Fibroblast of skin of back (primary cell): Measurements from ENCODE around the gene PRRG2. TPM values are rescaled to one million over a fixed set of nuclear protein-coding genes. Genes with fewer than 3 reads are reported as not detected.

Experiments
- DNase-seq: peaks from one replicate; pipeline ENCODE4 v3.0.0-alpha.2; 2013
- polyA plus RNA-seq, 2 experiments: library from polyadenylated mRNA; unstranded; fragments of 120-200 nt; gene quantifications; one replicate each; pipeline ENCODE4 v1.2.1, GENCODE V29; 2013; ENCODE audit not compliant: insufficient read length in 2 of 2

PRRG2 gene
- 0.25 TPM for polyA plus RNA-seq (2013, experiment 1 of 2; ENCODE audit: insufficient read length)
- polyA plus RNA-seq (2013, experiment 2 of 2; ENCODE audit: insufficient read length), result 0.14 TPM

DNA sequence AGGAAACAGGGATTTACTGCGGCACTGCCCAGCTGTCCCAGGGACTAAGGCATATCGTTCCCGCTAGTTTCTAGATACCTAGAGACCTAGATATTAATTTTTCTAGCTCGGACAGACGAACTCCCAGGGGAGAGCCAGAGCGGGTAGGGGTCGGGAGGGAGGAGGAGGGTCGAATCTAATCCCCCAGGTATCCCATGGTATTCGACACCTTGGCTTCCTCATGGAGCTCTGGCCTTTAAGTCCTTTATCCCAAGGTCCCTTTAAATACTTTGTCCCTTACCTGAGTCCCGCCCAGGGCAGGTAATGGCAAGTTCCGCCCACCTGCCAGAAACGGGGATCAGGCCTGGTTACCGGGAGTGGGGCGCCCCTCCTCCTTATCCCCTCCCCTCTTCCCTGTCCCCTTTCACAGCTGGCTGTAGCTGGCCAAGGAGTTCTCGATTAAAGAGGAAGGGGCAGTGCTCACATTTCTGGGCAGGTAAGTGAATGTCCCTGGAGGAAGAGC lies at the start of gene PRRG2:
PRRG2 (plus strand) TSS at position 310 of the 502 bp plus-strand sequence. CDS start 1,904 bp downstream, outside the sequence.
- DNase-seq, result no peak

DNA sequence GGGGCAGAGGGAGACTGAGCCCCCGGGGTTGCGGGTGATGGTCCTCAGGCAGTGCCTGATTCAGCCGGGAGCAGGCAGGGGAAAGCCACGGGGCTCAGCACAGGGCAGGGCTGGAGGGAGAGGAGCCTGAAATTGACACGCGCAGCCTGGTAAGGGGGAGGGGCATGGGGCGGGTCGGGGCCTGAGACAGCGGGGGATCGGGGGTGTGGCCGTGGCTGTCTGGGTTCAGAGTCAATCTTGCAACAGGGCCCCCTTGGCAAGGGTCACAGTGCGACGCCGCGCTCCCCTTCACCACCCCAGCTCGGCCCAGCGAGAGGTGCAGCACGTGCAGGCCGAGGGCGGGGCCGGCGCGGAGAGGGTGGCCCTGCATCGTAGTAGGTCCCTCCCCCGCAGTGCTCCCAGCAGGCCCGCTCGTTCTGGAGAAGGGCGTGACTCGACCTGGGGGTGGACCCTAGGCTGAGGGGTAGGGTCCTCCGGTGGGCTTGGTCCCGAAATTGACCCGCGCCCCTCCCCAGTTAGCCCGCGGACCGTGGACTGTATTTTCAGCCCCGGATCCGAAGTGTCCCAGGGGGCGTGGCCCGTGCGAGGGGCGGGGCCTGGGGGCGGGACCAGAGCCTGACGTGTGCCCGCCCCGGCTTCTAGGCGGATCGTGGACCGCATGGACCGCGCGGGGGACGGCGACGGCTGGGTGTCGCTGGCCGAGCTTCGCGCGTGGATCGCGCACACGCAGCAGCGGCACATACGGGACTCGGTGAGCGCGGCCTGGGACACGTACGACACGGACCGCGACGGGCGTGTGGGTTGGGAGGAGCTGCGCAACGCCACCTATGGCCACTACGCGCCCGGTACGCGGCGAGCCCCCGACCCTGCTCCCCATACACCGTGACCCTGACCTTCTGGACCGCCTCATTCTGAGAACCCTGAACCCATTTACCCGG lies 47.3 kb upstream of the PRRG2 start:
- peak; percentile 66 for DNase-seq

GRCh38 chr19:49534632-49535385 lies 46.3 kb upstream of the PRRG2 start:
- no peak for DNase-seq

GRCh38 chr19:49536921-49537462 lies 44.1 kb upstream of the PRRG2 start:
- DNase-seq, result no peak

DNA sequence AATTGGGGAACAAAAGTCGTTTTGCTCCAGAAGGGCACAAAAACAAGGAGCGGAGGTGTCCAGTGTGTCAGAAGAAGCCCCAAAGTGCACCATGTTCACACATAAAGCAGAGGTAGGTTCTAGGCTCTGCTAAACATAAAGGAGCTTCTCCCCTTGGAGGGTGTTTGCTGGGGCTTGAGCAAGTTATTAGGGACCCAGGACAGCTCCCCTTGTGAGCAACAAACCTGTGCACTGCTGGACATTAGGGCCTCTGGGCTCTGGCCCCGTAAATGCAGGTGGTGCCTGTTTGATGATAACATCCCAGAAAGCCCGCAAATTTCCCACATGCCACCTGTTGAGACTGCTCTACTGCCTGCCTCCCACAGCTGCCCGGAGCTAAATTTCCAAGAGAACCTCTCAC lies 42.5 kb upstream of the PRRG2 start:
- no peak for DNase-seq

DNA sequence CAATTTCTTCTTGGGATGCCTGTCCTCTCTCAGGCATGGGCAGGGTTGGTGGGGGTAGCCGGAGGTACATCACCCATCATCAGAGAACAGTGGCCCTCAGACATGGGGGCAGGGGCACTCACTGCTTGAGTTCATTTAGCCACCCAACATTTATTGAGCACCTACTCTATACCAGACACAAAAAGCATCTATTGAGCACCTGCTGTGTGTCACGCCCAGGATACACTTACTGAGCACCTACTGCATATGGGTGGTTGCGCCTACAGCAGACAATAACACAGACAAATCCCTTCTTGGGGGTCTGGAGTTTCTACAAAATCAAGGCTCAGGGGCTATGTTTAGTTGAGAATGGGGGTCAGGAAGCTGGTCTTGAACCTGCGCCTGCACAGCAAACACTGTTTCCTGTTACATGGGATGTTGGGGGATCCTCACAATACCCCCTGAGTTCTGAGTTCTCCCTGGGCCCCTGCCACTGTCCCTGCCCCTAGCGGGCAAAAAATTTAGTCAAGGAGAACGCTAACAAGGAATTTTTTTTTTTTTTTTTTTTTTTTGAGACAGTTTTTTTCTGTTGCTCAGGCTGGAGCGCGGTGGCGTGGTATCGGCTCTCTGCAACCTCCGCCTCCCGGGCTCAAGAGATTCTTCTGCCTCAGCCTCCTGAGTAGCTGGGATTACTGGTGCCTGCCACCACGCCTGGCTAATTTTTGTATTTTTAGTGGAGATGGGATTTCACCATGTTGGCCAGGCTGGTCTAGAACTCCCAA lies 41.7 kb upstream of the PRRG2 start:
- DNase-seq, result no peak

DNA sequence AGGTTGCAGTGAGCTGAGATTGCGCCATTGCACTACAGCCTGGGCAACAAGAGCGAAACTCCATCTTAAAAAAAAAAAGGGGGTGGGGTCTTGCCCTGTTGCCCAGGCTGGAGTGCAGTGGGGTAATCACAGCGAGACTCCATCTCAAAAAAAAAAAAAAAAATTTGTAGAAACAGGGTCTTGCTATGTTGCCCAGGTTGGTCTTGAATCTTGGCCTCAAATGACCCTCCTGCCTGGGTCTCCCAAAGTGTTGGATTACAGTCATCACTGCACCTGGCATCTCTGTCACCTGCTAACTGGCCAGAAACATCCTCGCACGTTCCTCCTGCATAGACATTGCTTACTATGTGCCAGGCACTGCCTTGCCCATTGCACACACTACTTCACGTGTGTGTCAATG lies 39.2 kb upstream of the PRRG2 start:
- no peak for DNase-seq

- no peak for DNase-seq
Observed at GRCh38 chr19:49542446-49542845, 38.7 kb upstream of the PRRG2 start.

- DNase-seq, result no peak
Observed at GRCh38 chr19:49543032-49543431, 38.1 kb upstream of the PRRG2 start.

DNA sequence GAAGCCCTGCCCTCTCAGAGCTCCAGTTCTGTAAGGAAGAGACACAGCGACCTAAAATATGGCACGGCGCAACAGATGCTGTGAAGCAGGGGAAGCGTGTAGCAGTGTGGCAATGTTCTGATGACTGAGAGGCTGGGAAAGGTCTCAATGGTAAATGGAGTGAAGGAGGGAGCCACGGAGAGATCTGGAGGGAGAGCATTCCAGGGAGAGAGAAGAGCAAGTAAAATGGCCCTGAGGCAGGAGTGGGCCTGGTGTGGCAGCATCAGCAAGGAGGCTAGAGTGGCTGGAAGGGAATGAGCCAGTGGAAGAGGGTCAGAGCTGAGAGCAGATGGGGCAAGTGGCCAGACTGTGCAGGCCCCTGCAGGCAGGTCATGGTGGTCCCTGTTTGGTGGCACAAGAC lies 37.0 kb upstream of the PRRG2 start:
- DNase-seq, result no peak

- DNase-seq, result peak; percentile 85
Observed at GRCh38 chr19:49546825-49547565, 34.1 kb upstream of the PRRG2 start.

GRCh38 chr19:49549045-49549444 lies 32.1 kb upstream of the PRRG2 start:
- DNase-seq, result no peak

- DNase-seq, result no peak
Observed at GRCh38 chr19:49551531-49551930, 29.6 kb upstream of the PRRG2 start.

DNA sequence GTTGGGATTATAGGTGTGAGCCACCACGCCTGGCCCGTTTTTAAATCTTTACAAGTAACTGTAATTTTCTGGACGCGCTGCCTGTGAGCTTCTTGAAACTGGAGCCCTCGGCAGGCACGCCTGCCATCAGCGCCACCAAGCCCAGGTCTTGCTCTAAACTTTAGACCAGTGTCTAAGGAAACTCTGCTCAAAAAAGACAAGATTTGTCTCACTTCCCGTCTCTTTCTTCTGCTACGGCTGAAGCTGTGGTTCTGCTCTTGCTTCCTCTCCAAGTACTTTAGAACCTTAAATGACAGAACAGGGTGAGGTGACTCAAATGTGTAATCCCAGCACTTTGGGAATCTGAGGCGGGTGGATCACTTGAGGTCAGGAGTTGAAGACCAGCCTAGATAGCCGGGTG lies 28.4 kb upstream of the PRRG2 start:
- no peak for DNase-seq

- peak; percentile 67 for DNase-seq
Observed at GRCh38 chr19:49553451-49554271, 27.5 kb upstream of the PRRG2 start.

DNA sequence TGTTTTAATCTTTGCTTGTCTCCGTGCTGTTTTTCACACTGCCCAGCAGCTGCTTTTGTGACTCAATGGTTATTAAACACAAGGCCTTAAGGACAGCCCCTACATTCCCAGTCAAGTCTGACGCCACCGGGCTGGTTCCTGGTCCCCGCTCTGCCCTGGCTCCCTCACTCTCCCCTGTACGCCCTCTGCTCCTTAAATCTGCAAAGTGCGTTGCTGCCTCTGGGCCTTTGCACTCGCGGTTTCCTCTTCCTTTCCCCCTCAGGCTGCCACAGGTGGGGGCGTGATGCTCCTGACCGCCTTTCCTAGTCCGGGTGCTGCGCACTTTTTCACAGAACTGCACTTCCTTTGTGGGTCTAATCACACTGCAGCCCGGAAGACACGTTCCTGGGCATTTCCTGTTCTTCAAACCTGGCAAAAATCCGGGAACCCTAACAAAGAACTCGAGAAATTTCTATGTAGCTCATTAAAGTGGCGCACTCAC lies 26.4 kb upstream of the PRRG2 start:
- DNase-seq, result no peak

- peak; percentile 41 for DNase-seq
Observed at GRCh38 chr19:49555600-49556411, 25.3 kb upstream of the PRRG2 start.

GRCh38 chr19:49556412-49557398 lies 24.4 kb upstream of the PRRG2 start:
- DNase-seq, result no peak
